HEK293T (cell line): ENCODE results near the gene CLOCK.

Experiments
- CTCF ChIA-PET: fragments of 350-600 bp; formaldehyde crosslinking; extraction: SDS; loops from one replicate; lab custom pipeline; 2021; ENCODE audit warnings: antibody characterized with exemption, inconsistent platforms; lab: Yijun Ruan, JAX
- POLR2A ChIA-PET: fragments of 350-600 bp; formaldehyde crosslinking; extraction: SDS; loops from one replicate; lab custom pipeline; 2020; ENCODE audit warnings: antibody characterized with exemption, inconsistent platforms; lab: Yijun Ruan, JAX
- DNase-seq: peaks from one replicate; pipeline ENCODE4 v3.0.0; 2012; ENCODE audit warnings: mixed read lengths; ENCODE audit errors: extremely low spot score
- ARNT ChIP-seq: fragments of 450-650 bp; IDR thresholded peaks from 2 replicates; pipeline ENCODE4 v1.6.1; 2017; ENCODE audit warnings: mild to moderate bottlenecking
- BHLHE40 ChIP-seq: fragments of 450-650 bp; IDR thresholded peaks from 2 replicates; pipeline ENCODE4 v1.6.1; 2016; ENCODE audit warnings: mild to moderate bottlenecking, moderate library complexity, borderline replicate concordance
- CTBP1 ChIP-seq: fragments of 450-650 bp; IDR thresholded peaks from 2 replicates; pipeline ENCODE4 v1.6.1; 2016; ENCODE audit warnings: borderline replicate concordance
- ELF4 ChIP-seq: fragments of 450-650 bp; IDR thresholded peaks from 2 replicates; pipeline ENCODE4 v1.6.1; 2017; ENCODE audit warnings: antibody characterized with exemption
- FOXA1 ChIP-seq: fragments of 450-650 bp; IDR thresholded peaks from 2 replicates; pipeline ENCODE4 v1.6.1; 2016; ENCODE audit warnings: mild to moderate bottlenecking
- FOXK2 ChIP-seq: fragments of 450-650 bp; IDR thresholded peaks from 2 replicates; pipeline ENCODE4 v1.6.1; 2016; ENCODE audit warnings: mild to moderate bottlenecking
- FOXM1 ChIP-seq: fragments of 450-650 bp; IDR thresholded peaks from 2 replicates; pipeline ENCODE4 v1.6.1; 2017; ENCODE audit warnings: mild to moderate bottlenecking, borderline replicate concordance
- HDGF ChIP-seq: fragments of 450-650 bp; IDR thresholded peaks from 2 replicates; pipeline ENCODE4 v1.6.1; 2017; ENCODE audit warnings: antibody characterized with exemption, borderline replicate concordance
- L3MBTL2 ChIP-seq: fragments of 450-650 bp; conservative IDR thresholded peaks from 2 replicates; pipeline ENCODE4 v1.6.1; 2016; ENCODE audit warnings: mild to moderate bottlenecking
- LEF1 ChIP-seq: fragments of 450-650 bp; IDR thresholded peaks from 2 replicates; pipeline ENCODE4 v1.6.1; 2017; ENCODE audit warnings: mild to moderate bottlenecking, borderline replicate concordance
- NFRKB ChIP-seq: fragments of 450-650 bp; IDR thresholded peaks from 2 replicates; pipeline ENCODE4 v1.6.1; 2016; ENCODE audit warnings: mild to moderate bottlenecking, moderate library complexity
- PKNOX1 ChIP-seq: fragments of 450-650 bp; IDR thresholded peaks from 2 replicates; pipeline ENCODE4 v1.6.1; 2016
- SP1 ChIP-seq: fragments of 450-650 bp; IDR thresholded peaks from 2 replicates; pipeline ENCODE4 v1.6.1; 2017
- SUZ12 ChIP-seq: fragments of 450-650 bp; IDR thresholded peaks from 2 replicates; pipeline ENCODE4 v1.6.1; 2016; ENCODE audit warnings: mild to moderate bottlenecking
- TARDBP ChIP-seq: fragments of 450-650 bp; IDR thresholded peaks from 2 replicates; pipeline ENCODE4 v1.6.1; 2016
- ZNF384 ChIP-seq: fragments of 450-650 bp; IDR thresholded peaks from 2 replicates; pipeline ENCODE4 v1.6.1; 2016

The CLOCK gene

GRCh38 chr4:55382488-55383003, 164.2 kb downstream of the CLOCK start:
- CTCF ChIA-PET = no interaction called here

GRCh38 chr4:55381502-55381901, 165.2 kb downstream of the CLOCK start:
- ChIA-PET POLR2A (no interaction called here), CTCF (no interaction called here)
- DNase-seq = no peak
- no peak for TF ChIP-seq SP1
- no peak for TF ChIP-seq L3MBTL2
- no peak for TF ChIP-seq BHLHE40
- TF ChIP-seq CTBP1 = no peak
- no peak for TF ChIP-seq ELF4
- TF ChIP-seq PKNOX1 = no peak
- TF ChIP-seq SUZ12 = no peak
- TF ChIP-seq LEF1 = no peak
- no peak for TF ChIP-seq FOXA1
- no peak for TF ChIP-seq ARNT
- TF ChIP-seq FOXM1 = no peak
- no peak for TF ChIP-seq NFRKB
- TF ChIP-seq FOXK2 = no peak
- TF ChIP-seq HDGF = no peak
- TF ChIP-seq ZNF384 = no peak
- TF ChIP-seq TARDBP = no peak

More at GRCh38 chr4:55382488-55383003, 164.2 kb downstream of the CLOCK start:
- no peak for TF ChIP-seq SP1
- TF ChIP-seq TARDBP = no peak
- TF ChIP-seq NFRKB = no peak
- TF ChIP-seq LEF1 = no peak
- no peak for TF ChIP-seq ZNF384
- no peak for TF ChIP-seq CTBP1
- no peak for TF ChIP-seq ARNT
- DNase-seq = no peak
- POLR2A ChIA-PET = no interaction called here

- DNase-seq = no peak
- CTCF ChIA-PET = no interaction called here
- no peak for TF ChIP-seq FOXA1
- no peak for TF ChIP-seq NFRKB
- no peak for TF ChIP-seq ELF4
- TF ChIP-seq ARNT = no peak
- TF ChIP-seq FOXM1 = no peak
- TF ChIP-seq SP1 = no peak
- TF ChIP-seq PKNOX1 = no peak
- no peak for TF ChIP-seq ZNF384
- TF ChIP-seq SUZ12 = no peak
- POLR2A ChIA-PET = no interaction called here
Measured at GRCh38 chr4:55380576-55380975, 166.1 kb downstream of the CLOCK start.

GRCh38 chr4:55378617-55379467, 167.9 kb downstream of the CLOCK start:
- no peak for DNase-seq
- TF ChIP-seq NFRKB = no peak
- TF ChIP-seq SP1 = no peak
- TF ChIP-seq FOXK2 = no peak
- no peak for TF ChIP-seq LEF1
- no peak for TF ChIP-seq ZNF384
- TF ChIP-seq SUZ12 = no peak
- TF ChIP-seq ELF4 = no peak
- ChIA-PET POLR2A (no interaction called here), CTCF (no interaction called here)
